ENCODE results near the gene BCDIN3D. TPM values are rescaled to one million over a fixed set of nuclear protein-coding genes. Genes with fewer than 3 reads are reported as not detected.

BCDIN3D gene
- total RNA-seq, 1 experiment from 2014 or later: 4.0 TPM

DNA sequence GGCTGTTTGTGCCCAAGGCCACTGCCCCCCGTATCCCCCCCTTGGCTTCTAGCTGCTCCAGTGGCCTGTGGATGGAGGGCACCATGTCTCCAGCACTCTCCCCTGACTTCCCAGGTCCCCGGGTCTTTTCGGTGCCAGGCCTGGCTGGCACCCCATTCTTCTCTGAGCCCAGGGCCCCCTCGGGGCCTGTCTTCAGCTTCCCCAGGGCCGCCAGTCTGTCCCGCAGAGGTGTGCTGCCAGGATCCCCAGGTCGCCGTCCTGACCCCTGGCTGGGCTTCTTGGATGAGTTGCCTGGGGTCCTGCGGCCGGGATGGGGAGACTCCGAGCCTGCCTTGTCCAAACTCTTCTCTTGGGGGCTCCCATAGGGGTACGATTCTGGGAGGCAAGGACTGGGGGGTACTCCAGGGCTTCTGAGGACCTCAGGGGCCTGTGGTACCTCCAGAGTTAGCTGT, 47.2 kb downstream of the BCDIN3D start:
- DNase-seq: no peak
- TF ChIP-seq, protein P1, sequence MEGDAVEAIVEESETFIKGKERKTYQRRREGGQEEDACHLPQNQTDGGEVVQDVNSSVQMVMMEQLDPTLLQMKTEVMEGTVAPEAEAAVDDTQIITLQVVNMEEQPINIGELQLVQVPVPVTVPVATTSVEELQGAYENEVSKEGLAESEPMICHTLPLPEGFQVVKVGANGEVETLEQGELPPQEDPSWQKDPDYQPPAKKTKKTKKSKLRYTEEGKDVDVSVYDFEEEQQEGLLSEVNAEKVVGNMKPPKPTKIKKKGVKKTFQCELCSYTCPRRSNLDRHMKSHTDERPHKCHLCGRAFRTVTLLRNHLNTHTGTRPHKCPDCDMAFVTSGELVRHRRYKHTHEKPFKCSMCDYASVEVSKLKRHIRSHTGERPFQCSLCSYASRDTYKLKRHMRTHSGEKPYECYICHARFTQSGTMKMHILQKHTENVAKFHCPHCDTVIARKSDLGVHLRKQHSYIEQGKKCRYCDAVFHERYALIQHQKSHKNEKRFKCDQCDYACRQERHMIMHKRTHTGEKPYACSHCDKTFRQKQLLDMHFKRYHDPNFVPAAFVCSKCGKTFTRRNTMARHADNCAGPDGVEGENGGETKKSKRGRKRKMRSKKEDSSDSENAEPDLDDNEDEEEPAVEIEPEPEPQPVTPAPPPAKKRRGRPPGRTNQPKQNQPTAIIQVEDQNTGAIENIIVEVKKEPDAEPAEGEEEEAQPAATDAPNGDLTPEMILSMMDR (IDR thresholded peaks at IDR 0.05; ENCODE audit: unreplicated experiment): no peak
- intact Hi-C loops (cut with micrococcal nuclease; ENCODE audit: unreplicated experiment): no loop called here
- Mint-ChIP-seq H3K4me3 (ENCODE audit: low read depth, unreplicated experiment) (no peak overlapping the region), H3K27me3 (ENCODE audit: unreplicated experiment) (no peaks in the 10 kb centered on the region), H3K9me3 (ENCODE audit: low read depth, unreplicated experiment) (no peaks in the 10 kb centered on the region), H3K27ac (ENCODE audit: unreplicated experiment) (no peak overlapping the region), H3K4me1 (ENCODE audit: low read depth, unreplicated experiment) (no peaks in the 10 kb centered on the region), H3K36me3 (ENCODE audit: insufficient read depth, unreplicated experiment) (peaks cover 15% of the 10 kb centered on the region)
- BruUV-seq (replicated peaks): no TSS peak
- CTCF ChIA-PET: no interaction called here

DNA sequence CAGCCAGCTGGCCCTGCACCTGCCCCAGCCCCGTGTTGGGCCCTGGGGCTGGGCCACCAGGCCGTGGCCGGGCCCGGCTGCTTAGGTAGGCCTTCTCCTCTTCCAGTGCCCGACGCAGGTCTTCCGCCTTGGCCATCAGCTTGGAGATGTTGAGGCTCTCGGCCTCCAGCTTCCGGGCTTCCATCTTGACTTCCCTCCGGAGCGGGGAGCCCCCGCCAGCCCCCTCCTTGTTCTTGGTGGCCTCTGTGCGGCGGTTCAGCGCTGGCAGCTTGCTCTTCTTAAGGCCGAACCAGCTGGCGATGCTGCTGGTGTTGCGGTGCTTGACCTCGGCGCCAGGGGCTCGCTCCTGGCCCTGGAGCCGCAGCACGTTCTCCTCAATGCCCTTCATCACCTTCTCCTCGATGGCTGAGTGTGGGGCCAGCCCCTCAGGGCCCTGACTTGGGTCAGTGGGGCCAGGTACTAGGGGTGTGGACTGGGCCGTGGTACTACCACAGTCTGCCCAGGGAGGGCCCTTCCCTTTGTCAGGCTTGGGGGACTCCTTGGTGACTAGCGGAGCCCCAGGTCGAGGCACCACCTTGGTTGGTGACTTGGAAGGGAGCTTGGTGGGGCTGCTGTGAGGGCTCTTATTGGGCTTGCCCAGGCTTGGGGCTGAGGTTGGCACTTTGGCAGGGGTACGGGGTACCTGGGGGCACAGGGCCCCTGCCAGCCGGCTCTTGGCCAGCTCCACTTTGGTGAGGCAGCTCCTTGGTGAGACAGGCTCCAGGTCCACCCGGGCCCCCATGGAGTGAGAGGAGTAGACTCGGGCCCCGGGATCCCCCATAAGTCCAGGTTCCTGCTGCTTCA, 47.9 kb downstream of the BCDIN3D start:
- no peak overlapping the region for H3K4me3 Mint-ChIP-seq (ENCODE audit: low read depth, unreplicated experiment)
- no peak overlapping the region for H3K27ac Mint-ChIP-seq (ENCODE audit: unreplicated experiment)
- H3K36me3 Mint-ChIP-seq (ENCODE audit: insufficient read depth, unreplicated experiment): peaks cover 10% of the 10 kb centered on the region
- intact Hi-C loops (cut with micrococcal nuclease; ENCODE audit: unreplicated experiment): no loop called here
- TF ChIP-seq, protein P1 (IDR thresholded peaks at IDR 0.05; ENCODE audit: unreplicated experiment): no peak
- no TSS peak for BruUV-seq (replicated peaks)
- CTCF ChIA-PET: no interaction called here
- H3K9me3 Mint-ChIP-seq (ENCODE audit: low read depth, unreplicated experiment): no peaks in the 10 kb centered on the region
- no peak for DNase-seq
- H3K27me3 Mint-ChIP-seq (ENCODE audit: unreplicated experiment): no peaks in the 10 kb centered on the region
- no peaks in the 10 kb centered on the region for H3K4me1 Mint-ChIP-seq (ENCODE audit: low read depth, unreplicated experiment)

DNA sequence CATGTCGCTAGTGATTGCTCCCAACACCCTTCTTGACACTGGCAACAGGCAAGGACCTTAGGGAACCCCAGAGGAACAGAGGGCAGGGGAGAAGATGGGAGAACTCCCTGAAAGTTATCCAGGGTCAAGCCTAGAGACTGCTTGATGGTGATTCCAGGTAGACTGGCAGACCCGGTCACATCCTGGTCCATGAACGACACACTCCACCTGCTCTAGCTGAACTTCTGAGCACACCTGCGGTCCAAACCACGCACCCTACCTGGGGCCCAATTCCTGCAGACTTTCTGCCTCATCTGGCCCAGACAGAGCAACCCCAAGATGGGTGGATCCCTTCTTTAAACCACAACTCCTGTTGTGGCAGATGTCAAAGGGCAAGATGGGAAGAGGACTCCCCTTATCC, 48.9 kb downstream of the BCDIN3D start:
- TF ChIP-seq, protein P1 (IDR thresholded peaks at IDR 0.05; ENCODE audit: unreplicated experiment): no peak
- intact Hi-C loops (cut with micrococcal nuclease; ENCODE audit: unreplicated experiment): no loop called here
- no peak overlapping the region for H3K4me3 Mint-ChIP-seq (ENCODE audit: low read depth, unreplicated experiment)
- H3K9me3 Mint-ChIP-seq (ENCODE audit: low read depth, unreplicated experiment): no peaks in the 10 kb centered on the region
- no peaks in the 10 kb centered on the region for H3K4me1 Mint-ChIP-seq (ENCODE audit: low read depth, unreplicated experiment)
- no peak for DNase-seq
- no peak overlapping the region for H3K27ac Mint-ChIP-seq (ENCODE audit: unreplicated experiment)
- no TSS peak for BruUV-seq (replicated peaks)
- CTCF ChIA-PET: no interaction called here
- peaks cover 5% of the 10 kb centered on the region for H3K36me3 Mint-ChIP-seq (ENCODE audit: insufficient read depth, unreplicated experiment)
- no peaks in the 10 kb centered on the region for H3K27me3 Mint-ChIP-seq (ENCODE audit: unreplicated experiment)

DNA sequence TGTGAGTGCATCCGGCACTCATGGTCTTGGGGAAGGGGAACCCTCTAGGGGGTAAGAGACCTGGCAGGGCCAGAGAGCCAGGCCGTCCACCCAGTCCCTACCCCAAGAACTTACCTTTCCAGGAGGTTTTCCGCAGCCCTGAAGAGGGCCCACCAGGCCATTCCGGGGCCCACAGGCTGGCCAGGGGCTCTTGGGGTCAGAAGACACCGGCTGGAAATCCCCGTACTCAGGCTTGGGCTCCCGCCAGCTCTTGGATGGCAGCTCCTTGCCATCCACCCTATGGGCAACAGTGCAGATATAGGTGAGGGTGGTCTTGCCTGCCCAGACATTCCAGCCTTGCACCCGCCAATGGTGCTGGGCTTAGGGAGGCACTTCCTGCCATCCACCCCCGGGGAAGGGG, 49.3 kb downstream of the BCDIN3D start:
- intact Hi-C loops (cut with micrococcal nuclease; ENCODE audit: unreplicated experiment): no loop called here
- no TSS peak for BruUV-seq (replicated peaks)
- no peak overlapping the region for H3K27ac Mint-ChIP-seq (ENCODE audit: unreplicated experiment)
- no peak for DNase-seq
- no peak overlapping the region for H3K4me3 Mint-ChIP-seq (ENCODE audit: low read depth, unreplicated experiment)
- H3K9me3 Mint-ChIP-seq (ENCODE audit: low read depth, unreplicated experiment): no peaks in the 10 kb centered on the region
- peaks cover 5% of the 10 kb centered on the region for H3K36me3 Mint-ChIP-seq (ENCODE audit: insufficient read depth, unreplicated experiment)
- CTCF ChIA-PET: interaction anchor here (0.5 kb wide), 1 partner anchor 34 kb away, joined by 4 read pairs; the partner anchor contains the start of gene NCKAP5L
- no peaks in the 10 kb centered on the region for H3K4me1 Mint-ChIP-seq (ENCODE audit: low read depth, unreplicated experiment)
- TF ChIP-seq, protein P1 (IDR thresholded peaks at IDR 0.05; ENCODE audit: unreplicated experiment): no peak
- no peaks in the 10 kb centered on the region for H3K27me3 Mint-ChIP-seq (ENCODE audit: unreplicated experiment)
